GM23248 (cell line): ENCODE data around the gene MAP1LC3B2. TPM values are rescaled to one million over a fixed set of nuclear protein-coding genes. Genes with fewer than 3 reads are reported as not detected.

Experiments used
- DNase-seq: peaks from one replicate; pipeline ENCODE4 v3.0.0-alpha.2; 2015
- H2AFZ ChIP-seq: fragments of 200-600 bp; sonication (generic); 2 replicates; pipeline ENCODE4 v1.6.1; 2016; ENCODE audit warnings: antibody characterized with exemption
- H3F3A ChIP-seq: fragments of 200-600 bp; sonication (generic); 2 replicates; pipeline ENCODE4 v1.6.1; 2016; ENCODE audit warnings: mild to moderate bottlenecking, antibody characterized with exemption, mixed run types; ENCODE audit not compliant: insufficient read depth
- H3K27ac ChIP-seq: fragments of 200-600 bp; sonication (generic); 2 replicates; pipeline ENCODE4 v1.5.1; 2016; ENCODE audit warnings: mild to moderate bottlenecking
- H3K27me3 ChIP-seq: fragments of 200-600 bp; sonication (generic); replicated peaks from 2 replicates; pipeline ENCODE4 v1.6.1; 2016; ENCODE audit warnings: mild to moderate bottlenecking; ENCODE audit not compliant: insufficient read depth
- H3K36me3 ChIP-seq: fragments of 200-600 bp; sonication (generic); 2 replicates; pipeline ENCODE4 v1.6.1; 2016; ENCODE audit warnings: low read depth, mild to moderate bottlenecking
- H3K4me1 ChIP-seq: fragments of 200-600 bp; sonication (generic); 2 replicates; pipeline ENCODE4 v1.6.1; 2016; ENCODE audit warnings: mild to moderate bottlenecking; ENCODE audit not compliant: insufficient read depth
- H3K4me2 ChIP-seq: fragments of 200-600 bp; sonication (generic); one replicate; pipeline ENCODE4 v1.6.1; 2016; ENCODE audit warnings: mild to moderate bottlenecking; ENCODE audit not compliant: unreplicated experiment
- H3K4me3 ChIP-seq: fragments of 200-600 bp; sonication (generic); 2 replicates; pipeline ENCODE4 v1.5.1; 2016; ENCODE audit warnings: mild to moderate bottlenecking
- H3K79me2 ChIP-seq: fragments of 200-600 bp; sonication (generic); 2 replicates; pipeline ENCODE4 v1.6.1; 2016; ENCODE audit warnings: mild to moderate bottlenecking; ENCODE audit not compliant: insufficient read depth
- H3K9ac ChIP-seq: fragments of 200-600 bp; sonication (generic); 2 replicates; pipeline ENCODE4 v1.6.1; 2016; ENCODE audit warnings: mild to moderate bottlenecking
- H3K9me2 ChIP-seq: fragments of 200-600 bp; sonication (generic); 2 replicates; pipeline ENCODE4 v1.6.1; 2016; ENCODE audit warnings: mixed run types, mild to moderate bottlenecking, moderate library complexity; ENCODE audit not compliant: insufficient read depth
- H3K9me3 ChIP-seq: fragments of 200-600 bp; sonication (generic); one replicate; pipeline ENCODE4 v1.6.1; 2017; ENCODE audit warnings: low read depth
- H4K20me1 ChIP-seq: fragments of 200-600 bp; sonication (generic); 2 replicates; pipeline ENCODE4 v1.6.0; 2016; ENCODE audit not compliant: insufficient read depth
- EZH2 ChIP-seq: fragments of 200-600 bp; sonication (generic); IDR thresholded peaks from 2 replicates; pipeline ENCODE4 v1.6.1; 2018; ENCODE audit warnings: antibody characterized with exemption, mild to moderate bottlenecking; ENCODE audit not compliant: insufficient read depth, poor library complexity, severe bottlenecking
- EZH2phosphoT487 ChIP-seq: fragments of 200-600 bp; sonication (generic); IDR thresholded peaks from 2 replicates; pipeline ENCODE4 v1.6.1; 2018; ENCODE audit warnings: antibody characterized with exemption, moderate library complexity, mild to moderate bottlenecking, low read depth; ENCODE audit not compliant: insufficient read depth
- WGBS, 2 experiments: methylation state at CpG; one replicate each; pipeline ENCODE4 v1.1.6; 2015 to 2017; ENCODE audit warnings: low lambda C conversion rate in 2 of 2, low coverage in 1 of 2; ENCODE audit errors: missing lambda C conversion rate in 2 of 2; 5-methylcytosine and 5-hydroxymethylcytosine counted together
- in situ Hi-C: fragments of 300-500 bp; cut with MboI; formaldehyde crosslinking; loops from 2 replicates; pipeline ENCODE4 v1.15.0; 2020
- polyA plus RNA-seq: library from polyadenylated mRNA; unstranded; fragments of >200 nt; fragmentation: Nextera tagmentation; extraction: Ambion mirVana; gene quantifications from 2 replicates; pipeline ENCODE4 v1.2.1, GENCODE V29; 2016
- total RNA-seq: library from RNA; depleted of rRNA; stranded (reverse); fragments of >200 nt; shearing (Covaris generic); gene quantifications from 2 replicates; pipeline ENCODE4 v1.2.3, GENCODE V29; 2014

The MAP1LC3B2 gene
- total and polyA plus RNA-seq, 2 experiments from 2014 or later, result 0.32 to 9.0 TPM

GRCh38 chr12:116599285-116600136 is 40.3 kb downstream of the MAP1LC3B2 start:
- Histone ChIP-seq H3K9me3 (no peaks in the 10 kb centered on the region), H4K20me1 (no peaks in the 10 kb centered on the region), H3K27me3 (no peaks in the 10 kb centered on the region), H3K4me2 (peak overlapping the region; percentile 88), H3K36me3 (no peaks in the 10 kb centered on the region), H3K4me1 (peaks cover 47% of the 10 kb centered on the region), H3K4me3 (peak overlapping the region; percentile 67), H3K79me2 (no peaks in the 10 kb centered on the region), H3F3A (peaks cover 44% of the 10 kb centered on the region), H2AFZ (peak overlapping the region; percentile 95), H3K9ac (peak overlapping the region; percentile 79), H3K27ac (peak overlapping the region; percentile 84), H3K9me2 (no peaks in the 10 kb centered on the region)
- in situ Hi-C loops, result loop anchor here (25.0 kb wide), 1 partner anchor 587 kb away; no protein-coding TSS in a partner anchor
- WGBS, 2 experiments, result 3 to 5% methylated on average over 30 of the region's 30 CpGs
- no peak for TF ChIP-seq EZH2phosphoT487
- TF ChIP-seq EZH2, result no peak
- DNase-seq, result peak; percentile 83

GRCh38 chr12:116600959-116601918 is 42.1 kb downstream of the MAP1LC3B2 start:
- H2AFZ ChIP-seq, result no peak overlapping the region
- no peaks in the 10 kb centered on the region for H3K27me3 ChIP-seq
- in situ Hi-C loops, result loop anchor here (25.0 kb wide), 1 partner anchor 589 kb away; no protein-coding TSS in a partner anchor
- no peak overlapping the region for H3K9ac ChIP-seq
- peaks cover 45% of the 10 kb centered on the region for H3K4me1 ChIP-seq
- no peaks in the 10 kb centered on the region for H3K9me3 ChIP-seq
- no peaks in the 10 kb centered on the region for H3K79me2 ChIP-seq
- peak; percentile 61 for DNase-seq
- H3K4me2 ChIP-seq, result peak overlapping the region; percentile 27
- WGBS, 2 experiments, result 79 to 83% methylated on average over 5 of the region's 5 CpGs
- TF ChIP-seq EZH2, result no peak
- no peak for TF ChIP-seq EZH2phosphoT487
- no peak overlapping the region for H3K27ac ChIP-seq
- H3K4me3 ChIP-seq, result no peak overlapping the region
- H3K9me2 ChIP-seq, result no peaks in the 10 kb centered on the region
- peaks cover 37% of the 10 kb centered on the region for H3F3A ChIP-seq
- H4K20me1 ChIP-seq, result no peaks in the 10 kb centered on the region
- H3K36me3 ChIP-seq, result no peaks in the 10 kb centered on the region

- Histone ChIP-seq H3K4me2 (peak overlapping the region; percentile 27), H3K27me3 (no peaks in the 10 kb centered on the region), H3K4me3 (no peak overlapping the region), H3K36me3 (no peaks in the 10 kb centered on the region), H3K27ac (no peak overlapping the region), H2AFZ (no peak overlapping the region), H3K9me2 (no peaks in the 10 kb centered on the region), H3F3A (peaks cover 37% of the 10 kb centered on the region), H3K79me2 (no peaks in the 10 kb centered on the region), H3K4me1 (peaks cover 45% of the 10 kb centered on the region), H3K9me3 (no peaks in the 10 kb centered on the region), H4K20me1 (no peaks in the 10 kb centered on the region), H3K9ac (no peak overlapping the region)
- TF ChIP-seq EZH2 (no peak), EZH2phosphoT487 (no peak)
- peak; percentile 28 for DNase-seq
- in situ Hi-C loops, result loop anchor here (25.0 kb wide), 1 partner anchor 590 kb away; no protein-coding TSS in a partner anchor
- WGBS, 2 experiments, result 77% methylated on average over 7 of the region's 7 CpGs
Observed at GRCh38 chr12:116601933-116602810, 43.0 kb downstream of the MAP1LC3B2 start.
